HG03066 (cell line): ENCODE data around the gene CPZ.
"Not testable (repeated sequence)": the region's sequence is repeated elsewhere in the genome, so short reads cannot be mapped to it uniquely, and the experiment has no call there.

ENCODE experiments used
- ATAC-seq: cut with Tn5 transposase; IDR thresholded peaks from one replicate; pipeline ENCODE4 v1.9.1; 2021; ENCODE audit warnings: low read depth; ENCODE audit not compliant: unreplicated experiment

The CPZ gene

DNA sequence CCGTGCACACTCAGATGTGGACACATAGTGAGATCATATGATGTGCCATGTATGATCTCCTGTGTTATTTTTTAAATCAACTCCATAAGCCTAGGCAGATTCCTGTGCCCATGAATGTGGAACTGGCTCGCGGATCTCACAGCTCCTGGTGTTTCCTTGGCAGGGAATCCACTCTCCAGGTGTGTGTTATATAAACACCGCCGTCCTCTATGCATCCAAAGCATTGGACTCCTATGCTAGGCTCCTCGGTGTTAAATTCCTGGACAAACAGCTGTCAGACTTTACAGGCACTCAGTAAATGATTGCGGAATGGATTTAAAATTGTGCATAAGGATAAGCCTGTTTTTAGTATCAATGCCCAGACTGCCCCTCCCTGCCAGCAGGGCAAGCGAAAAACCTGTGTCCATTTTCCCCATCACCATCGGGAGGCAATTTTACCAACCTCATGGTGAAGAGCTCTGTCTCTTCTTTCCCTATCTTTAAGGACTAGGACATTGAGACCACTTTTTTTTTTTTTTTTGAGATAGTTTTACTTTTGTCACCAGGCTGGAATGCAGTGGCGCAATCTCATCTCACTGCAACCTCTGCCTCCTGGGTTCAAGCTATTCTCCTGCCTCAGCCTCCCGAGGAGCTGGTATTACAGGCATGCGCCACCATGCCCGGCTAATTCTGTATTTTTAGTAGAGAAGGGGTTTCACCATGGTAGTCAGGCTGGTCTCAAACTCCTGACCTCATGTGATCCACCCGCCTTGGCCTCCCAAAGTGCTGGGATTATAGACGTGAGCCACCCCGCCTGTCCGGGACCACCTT, 36.0 kb upstream of the CPZ start:
- ATAC-seq = no peak

DNA sequence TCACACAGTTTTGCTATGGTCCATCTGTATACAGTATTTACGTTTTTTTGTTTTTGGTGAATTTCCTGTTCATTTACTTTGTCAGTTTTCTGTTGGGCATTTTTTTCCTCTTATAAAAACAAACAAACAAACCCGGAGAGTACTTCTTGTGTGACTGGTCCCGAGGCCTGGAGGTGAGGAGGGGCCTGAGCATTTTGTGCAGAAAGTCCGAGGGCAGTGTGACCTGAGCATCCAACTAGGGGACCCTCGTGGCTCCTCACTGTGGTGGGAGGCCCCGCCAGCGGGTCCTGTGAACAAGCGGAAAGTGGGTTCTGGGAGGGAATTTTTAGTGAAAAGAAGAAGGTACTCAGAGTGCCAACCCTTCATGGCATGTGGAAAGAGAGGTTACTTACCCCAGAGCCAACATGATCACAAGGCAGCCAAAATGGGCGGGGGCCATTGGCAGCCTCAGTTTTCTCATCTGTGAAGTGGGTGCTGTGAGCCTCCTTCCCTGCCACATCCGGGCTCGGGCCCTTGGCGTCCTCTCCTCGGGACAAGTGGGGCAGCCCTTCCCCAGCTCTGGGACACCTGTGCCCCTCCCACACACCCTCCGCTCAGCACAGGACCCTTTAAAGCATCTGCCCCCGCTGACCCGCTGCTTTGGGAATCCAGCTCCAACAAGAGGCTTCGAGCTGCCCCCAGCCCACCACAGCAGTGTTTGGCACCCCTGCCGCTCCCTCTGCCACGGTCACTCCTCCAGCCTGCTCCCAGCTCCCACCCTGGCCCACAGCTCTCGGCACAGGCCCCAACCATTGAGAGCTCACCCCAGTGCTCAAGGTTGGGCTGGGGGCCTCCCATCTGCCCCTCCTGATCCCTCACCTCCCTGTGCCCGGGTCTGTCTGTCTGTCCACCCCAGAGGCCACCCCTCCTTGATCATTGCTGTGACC, 35.2 kb upstream of the CPZ start:
- ATAC-seq = no peak

DNA sequence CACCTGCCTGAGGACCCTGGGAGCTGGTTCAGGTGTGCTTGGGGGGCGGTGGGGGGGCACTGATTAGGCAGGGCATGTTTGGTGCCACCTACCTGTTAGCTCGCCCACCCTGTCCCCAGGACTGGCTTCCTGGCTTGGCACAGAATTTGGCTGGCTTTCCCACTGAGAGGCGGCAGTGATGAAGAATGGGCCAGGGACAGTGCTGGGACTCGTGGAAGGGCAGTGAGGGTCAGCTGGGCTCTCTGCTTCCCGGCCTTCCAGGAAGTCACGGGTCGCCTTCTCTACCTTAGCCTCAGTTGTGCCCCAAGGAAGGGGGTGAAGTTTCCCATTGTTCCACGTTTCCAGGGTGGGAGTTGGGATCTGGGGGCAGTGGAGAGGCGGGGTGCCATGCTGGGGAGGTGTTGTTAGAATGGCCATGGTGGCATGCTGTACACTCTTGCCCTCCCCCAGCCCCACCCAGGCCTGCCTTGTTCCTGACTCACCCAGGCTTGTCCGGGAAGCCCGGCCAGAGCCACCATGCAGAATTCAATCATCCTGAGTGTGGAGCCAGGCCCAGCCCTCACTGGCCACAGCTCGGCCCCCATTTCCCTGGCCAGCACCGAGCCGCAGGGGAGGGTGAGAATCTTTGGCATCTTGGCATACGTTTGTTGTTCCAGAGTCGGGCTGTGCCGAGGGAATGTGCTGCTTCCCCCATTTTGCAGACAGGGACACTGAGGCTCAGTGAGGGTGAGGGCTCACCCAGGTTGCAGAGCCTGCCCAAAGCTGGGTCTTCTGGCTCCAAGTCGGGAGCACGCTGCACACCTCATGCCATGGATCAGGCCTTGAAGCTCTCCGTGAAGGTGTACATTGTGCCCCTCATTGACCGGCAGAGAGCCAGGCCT, 34.2 kb upstream of the CPZ start:
- no peak for ATAC-seq

DNA sequence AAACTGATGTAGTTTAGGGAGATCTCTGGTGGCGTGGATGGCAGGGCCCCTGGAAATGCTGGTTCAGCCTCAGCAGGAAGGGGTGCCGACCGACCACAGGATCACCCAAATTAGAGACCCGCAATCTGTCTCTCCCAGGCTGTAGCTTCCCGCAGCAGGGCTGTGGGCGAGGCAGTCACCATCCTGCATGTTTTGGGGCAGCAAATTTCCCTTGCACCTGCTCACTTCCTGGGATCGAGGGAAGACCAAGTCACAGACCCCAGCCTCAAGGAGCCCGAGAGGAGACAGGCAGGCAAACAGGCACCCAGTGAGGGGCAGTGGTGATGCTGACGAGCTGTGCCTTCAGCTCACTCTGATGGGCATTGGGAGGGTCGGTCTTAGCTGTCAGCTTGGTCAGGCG, 33.6 kb upstream of the CPZ start:
- ATAC-seq = no peak

DNA sequence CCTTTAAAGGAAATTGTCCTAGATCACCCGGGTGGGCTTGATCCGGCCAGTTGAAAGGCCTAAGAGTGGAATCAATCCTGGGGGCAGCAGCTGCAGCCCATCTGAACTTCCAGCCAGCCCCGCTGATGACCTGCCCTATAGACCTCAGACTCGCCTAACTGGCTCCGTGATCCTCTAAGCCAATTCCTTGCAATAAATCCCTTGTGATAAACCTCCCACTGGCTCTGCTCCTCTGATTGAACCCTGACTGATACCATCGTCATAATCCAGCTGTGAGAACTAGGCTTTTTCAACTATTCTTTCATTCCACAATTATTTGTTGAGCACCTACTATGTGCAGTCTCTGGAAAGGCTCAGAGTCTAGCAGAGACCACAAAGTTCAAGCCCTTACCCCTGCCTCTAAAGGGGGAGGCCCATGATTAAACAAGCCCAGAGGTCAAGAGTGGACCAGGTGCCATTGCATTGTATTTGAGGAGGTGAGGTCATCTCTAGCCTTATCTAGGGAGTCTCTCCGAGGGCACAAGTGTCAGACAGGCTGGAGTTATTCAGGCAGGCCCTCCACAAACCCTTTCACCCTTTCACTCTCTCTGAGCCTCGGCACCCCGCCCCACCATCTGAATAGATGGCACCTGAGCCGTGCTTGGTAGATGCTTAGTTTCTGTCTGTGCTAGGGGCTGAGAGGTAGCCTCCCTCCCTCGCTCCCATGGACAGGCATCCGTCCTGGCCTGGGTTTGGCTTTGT, 32.9 kb upstream of the CPZ start:
- ATAC-seq = no peak

DNA sequence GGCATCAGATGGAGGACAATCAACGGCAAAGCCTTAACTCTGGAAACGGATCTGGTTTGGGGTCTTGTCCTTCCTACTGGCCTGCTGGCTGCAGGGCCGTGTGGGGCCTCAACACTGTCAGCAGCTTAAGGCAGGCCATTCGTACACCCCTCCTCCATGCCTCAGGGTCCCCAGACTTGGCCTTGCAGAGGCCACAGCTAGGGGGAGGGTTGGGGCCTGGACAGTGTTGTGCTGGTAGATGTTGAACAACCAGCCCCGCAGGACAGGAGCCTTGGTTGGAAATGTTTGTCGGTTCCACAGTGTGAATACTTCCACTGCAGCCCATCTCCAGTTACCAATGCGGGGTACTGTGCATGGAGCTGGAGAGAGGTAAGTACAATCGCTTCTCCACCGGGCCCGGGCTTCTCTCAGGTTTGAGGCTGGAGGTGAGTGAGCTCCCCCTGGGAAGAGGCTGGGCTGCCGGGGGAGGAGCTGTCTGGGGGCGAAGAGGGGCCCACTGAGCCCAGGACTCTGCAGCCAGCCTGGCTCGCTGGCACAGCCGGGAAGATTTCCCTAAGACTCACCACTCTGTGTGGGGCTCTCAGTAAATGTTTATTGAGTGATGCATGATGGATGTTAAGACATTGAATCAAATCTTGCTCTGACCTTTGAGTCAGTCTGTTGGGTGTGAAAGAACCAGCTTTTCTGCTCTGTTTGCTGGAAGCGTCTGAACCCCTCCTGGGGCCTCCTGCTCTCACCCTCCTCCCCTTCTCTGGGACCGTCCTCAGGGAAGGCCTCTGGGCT, 32.1 kb upstream of the CPZ start:
- ATAC-seq = no peak

DNA sequence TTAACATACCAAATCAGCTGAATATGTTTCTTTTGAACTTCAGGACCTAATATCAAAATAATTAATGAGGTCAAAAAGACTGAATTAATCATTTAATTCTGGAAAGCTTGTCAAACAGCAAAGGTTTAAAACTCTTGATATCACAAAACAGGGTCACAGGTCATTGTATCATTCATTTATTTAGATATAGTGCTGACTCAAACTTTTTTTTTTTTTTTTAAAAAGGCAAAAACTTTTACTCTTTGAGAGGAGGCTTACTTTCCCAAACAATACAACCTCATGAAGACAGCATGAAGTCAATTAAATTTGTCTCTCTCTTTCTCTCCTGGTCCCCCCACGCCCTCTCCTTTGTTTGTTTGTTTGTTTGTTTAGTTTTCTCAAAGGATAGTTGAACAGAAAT, 28.0 kb upstream of the CPZ start:
- no peak for ATAC-seq

DNA sequence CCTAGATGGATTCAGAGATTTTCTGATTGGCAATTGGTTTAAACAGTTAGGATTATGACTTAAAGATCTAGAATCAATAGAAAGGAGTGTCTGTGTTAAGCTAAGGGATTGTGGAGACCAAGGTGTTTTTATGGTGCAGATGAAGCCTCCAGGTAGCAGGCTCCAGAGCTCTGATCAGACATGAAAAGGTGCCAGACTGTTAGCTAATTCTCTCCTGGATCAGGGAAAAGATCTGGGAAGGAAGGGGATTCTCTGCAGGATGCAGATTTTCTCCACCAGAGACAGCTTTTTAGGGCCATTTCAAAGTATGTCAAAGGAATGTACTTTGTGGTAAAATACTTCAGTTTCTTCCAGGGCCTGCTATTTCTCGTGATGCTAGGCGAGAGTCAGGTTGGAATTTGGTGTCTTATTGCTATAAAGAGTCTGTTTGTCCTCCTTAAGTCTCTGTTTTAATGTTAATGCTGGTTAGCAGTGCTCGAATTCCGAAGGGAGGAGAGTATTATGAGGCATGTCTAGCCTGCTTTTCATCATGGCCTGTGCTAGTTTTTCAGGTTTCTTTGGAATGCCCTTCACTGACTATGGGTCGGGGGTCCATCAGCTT, 24.4 kb upstream of the CPZ start:
- no peak for ATAC-seq

DNA sequence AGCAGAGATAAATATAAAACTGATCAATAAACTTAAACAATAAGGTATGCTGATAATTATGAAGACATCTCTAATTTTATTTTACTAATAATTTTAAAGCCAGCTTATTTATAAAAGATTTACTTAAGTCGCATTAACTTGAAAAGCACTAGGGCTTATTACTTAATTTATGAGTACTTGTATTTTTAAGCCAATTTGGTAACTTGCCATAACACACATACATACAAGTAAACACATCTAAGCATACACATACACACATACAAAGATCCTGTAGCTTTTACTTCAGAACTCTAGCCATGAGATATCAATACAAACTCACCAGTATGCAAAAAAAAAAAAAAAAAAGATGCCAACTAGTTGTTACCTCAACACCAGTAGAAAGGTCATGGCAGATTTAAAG, 22.4 kb upstream of the CPZ start:
- no peak for ATAC-seq

DNA sequence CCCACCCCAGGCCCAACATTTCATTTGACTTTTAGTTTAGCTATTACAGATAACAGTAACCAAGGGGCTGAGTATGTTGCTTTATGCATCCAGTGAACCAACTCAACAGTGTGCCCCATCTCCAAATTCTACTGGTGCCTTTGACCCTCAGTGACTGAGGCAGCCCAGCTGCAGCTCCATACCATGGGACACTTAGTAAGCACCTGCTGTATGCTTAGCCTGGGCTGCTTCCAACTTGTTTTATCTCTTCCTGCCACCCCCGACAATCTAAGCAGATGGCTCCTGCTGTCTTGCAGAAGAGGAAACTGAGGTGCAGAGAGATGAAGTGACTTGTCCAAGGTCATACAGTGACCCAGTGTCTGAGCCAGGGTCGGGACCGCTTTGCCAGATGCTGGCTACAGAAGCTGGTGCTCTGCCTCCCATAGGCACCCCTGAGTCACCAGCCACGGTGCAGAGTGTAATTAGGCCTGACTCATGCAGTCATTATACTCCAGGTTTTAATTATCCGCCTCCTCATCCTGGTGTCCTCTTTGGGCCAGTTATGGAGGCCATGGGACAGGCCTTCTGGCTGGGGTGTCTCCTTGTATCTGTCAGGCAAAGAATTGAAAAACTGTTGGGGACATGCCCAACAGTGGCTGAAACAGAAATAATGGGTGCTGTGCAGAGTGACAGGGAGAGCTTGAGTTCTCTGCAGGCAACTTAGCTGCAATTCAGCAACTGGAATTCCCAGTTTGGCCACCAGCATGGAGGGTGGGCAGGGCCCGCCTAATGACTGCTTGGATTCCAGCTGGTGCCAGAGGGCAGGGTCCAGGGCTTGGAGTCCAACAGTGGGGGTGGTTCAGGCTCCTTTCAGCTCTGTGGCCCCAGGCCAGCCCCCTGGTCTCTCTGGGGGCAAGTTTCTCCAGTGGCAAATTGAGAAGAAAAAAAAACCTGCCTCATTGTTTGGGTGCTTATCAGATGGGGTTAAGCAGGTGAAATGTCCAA, 20.6 kb upstream of the CPZ start:
- no peak for ATAC-seq

DNA sequence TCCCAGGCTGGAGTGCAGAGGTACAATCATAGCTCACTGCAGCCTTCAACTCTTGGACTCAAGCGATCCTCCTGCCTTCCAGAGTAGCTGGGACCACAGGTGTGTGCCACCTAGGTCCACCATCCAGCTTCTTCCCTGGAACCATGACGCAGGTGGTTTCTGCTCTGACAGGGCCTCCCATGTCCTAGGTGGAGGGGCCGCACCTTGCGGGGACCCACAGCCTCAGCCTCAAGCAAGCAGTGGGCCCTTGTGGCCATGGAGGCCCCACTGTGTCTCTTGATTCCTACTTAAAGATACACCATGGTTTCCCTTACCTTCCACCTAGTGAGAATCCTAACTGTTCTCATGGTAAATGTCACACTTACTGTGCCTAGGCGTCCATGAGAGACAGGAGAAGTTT, 19.3 kb upstream of the CPZ start:
- no peak for ATAC-seq

DNA sequence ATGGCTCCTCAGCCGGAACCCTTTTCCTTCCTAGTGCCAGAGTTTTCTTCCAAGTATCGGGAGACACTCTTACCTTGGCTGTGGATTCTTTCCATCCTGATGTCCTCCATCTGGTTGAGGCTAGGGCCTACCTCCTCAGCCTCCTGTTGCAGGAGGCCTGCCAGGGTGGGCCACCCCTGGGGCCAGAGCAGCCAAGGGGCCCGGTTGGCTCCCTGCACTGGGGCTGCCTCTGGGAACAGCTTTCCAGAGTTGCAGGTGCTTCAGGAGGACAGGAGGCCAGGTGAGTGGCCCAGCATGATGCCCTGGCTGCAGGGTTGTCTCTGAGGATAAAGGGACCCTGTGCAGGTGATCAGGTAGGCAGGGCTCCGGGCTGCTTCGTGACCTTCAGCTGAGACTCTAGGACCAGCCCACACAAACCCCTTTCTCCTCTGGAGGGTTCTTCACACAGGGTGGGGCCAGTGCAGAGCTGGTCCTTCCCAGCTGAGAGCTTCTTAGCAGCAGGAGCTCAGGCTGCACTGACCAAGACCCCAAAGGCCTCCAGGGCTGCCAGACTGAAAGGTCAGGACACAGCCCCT, 17.7 kb upstream of the CPZ start:
- ATAC-seq = no peak

DNA sequence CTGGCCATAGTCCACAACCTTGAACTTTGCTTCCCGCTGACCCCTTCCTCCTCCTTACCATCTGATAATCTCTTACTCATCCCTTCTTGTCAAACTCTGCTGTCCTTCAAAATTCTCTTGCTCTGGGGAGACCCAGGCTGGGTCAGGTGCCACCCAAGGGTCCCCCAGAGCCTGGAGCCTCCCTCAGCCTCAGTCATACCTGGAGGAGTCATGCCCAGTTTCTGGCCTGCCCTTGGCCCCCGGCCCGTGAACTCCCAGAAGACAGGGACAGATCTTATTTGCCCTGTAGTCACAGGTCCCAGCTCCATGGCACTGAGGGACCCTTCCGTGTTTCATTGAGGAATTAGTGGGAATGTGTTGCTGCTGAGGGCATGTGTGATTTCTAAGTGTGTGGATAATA, 17.1 kb upstream of the CPZ start:
- ATAC-seq = no peak

DNA sequence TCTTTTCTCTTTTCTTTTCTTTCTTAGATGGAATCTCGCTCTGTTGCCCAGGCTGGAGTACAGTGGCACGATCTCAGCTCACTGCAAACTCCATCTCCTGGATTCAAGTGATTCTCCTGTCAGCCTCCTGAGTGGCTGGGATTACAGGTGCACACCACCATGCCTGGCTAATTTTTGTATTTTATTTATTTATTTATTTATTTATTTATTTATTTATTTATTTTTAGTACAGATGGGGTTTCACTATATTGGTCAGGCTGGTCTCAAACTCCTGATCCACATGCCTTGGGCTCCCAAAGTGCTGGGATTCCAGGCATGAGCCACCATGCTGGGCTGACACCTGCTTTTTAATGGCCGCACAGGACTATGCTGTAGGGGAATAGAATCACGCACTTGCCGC, 16.0 kb upstream of the CPZ start:
- not testable (repeated sequence) for ATAC-seq

DNA sequence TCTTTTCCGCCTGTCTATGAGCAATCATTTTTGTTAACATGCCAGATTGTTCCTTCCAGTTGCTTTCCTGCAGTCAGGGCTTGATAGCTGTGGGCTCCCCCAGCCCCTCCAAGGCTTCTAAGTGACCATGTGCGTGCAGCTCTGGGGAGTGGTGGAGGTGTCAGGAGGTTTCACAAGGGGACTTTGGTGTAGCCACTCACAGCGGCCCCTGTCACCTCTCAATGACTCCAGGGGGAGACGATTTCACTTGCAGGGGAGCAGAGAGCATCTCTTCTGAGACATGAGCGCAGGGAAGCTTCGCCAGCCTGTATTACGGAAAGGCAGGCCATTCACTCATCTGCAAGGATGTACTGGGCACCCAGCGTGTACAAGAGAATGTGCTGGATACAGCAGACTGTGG, 15.5 kb upstream of the CPZ start:
- ATAC-seq = no peak

DNA sequence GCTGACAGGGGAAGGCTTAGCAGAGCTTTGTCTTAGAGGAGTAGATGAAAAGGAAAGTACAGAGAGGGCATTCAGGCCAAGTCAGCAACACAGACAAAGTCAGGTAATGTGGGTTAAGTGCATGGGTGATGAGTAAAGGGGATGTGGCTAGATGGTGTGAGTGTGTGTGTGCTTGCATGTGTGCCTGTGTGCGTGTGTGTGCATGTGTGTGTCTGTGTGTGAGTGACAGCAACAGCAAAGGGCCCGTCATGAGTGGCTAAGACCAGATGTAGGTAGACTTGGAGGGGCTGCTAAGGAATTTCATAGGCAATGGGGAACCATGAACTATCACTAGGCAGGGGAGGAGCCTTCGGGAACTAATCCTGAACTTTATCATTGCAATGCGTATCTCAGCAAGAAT, 14.6 kb upstream of the CPZ start:
- no peak for ATAC-seq

DNA sequence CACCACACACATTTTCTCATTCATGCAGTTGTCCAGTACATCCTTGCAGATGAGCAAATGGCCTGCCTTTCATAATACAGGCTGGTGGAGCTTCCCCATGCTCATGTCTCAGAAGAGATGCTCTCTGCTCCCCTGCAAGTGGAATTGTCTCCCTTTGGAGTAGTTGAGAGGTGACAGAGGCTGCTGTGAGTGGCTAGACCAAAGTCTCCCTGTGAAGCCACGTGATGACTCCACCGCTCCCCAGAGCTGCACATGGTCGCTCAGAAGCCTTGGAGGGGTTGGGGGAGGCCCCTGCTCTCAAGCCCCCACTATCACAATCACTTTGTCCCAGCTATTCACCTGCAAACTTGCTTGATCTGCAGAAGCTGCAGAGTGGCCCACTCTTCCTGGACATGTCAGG, 13.8 kb upstream of the CPZ start:
- no peak for ATAC-seq
